Right cardiac atrium (tissue), 5 donors: ENCODE measurements around the gene MAGI2. TPM values are rescaled to one million over a fixed set of nuclear protein-coding genes. Genes with fewer than 3 reads are reported as not detected.

ENCODE experiments used
- ATAC-seq, 2 donors: fragments of 200-7000 bp; cut with Tn5 transposase; one replicate each; pipeline versions ENCODE4 v1.8.0 to v1.9.1; 2020; ENCODE audit warnings: moderate library complexity in 2 of 2, mild to moderate bottlenecking in 1 of 2
- DNase-seq, 3 donors: peaks; one replicate each; pipeline ENCODE4 v3.0.0-alpha.2; 2020
- H3K27ac ChIP-seq: one replicate; pipeline ENCODE4 v1.5.1; 2013; ENCODE audit warnings: mild to moderate bottlenecking, low read length, control low read depth, moderate library complexity
- H3K27me3 ChIP-seq: one replicate; pipeline ENCODE4 v1.6.1; 2013; ENCODE audit not compliant: control insufficient read depth, insufficient read depth
- H3K4me1 ChIP-seq: one replicate; pipeline ENCODE4 v1.6.1; 2013; ENCODE audit warnings: low read length; ENCODE audit not compliant: control insufficient read depth, insufficient read depth
- H3K4me3 ChIP-seq: one replicate; pipeline ENCODE4 v1.5.1; 2013; ENCODE audit warnings: low read length, control low read depth
- H3K9me3 ChIP-seq: one replicate; pipeline ENCODE4 v1.6.1; 2013; ENCODE audit warnings: low read length; ENCODE audit not compliant: control insufficient read depth
- WGBS: extraction: QIAGEN DNeasy Blood & Tissue Kit; methylation state at CpG from one replicate; pipeline ENCODE4 v1.1.7; 2013; 5-methylcytosine and 5-hydroxymethylcytosine counted together
- intact Hi-C, 4 donors: fragments of 100-400 bp; cut with DNase I; formaldehyde crosslinking; loops; one replicate each; pipeline versions ENCODE4 v1.11.0 to v1.14.0; 2022 to 2023
- polyA plus RNA-seq: library from polyadenylated mRNA; stranded (reverse); fragments of 200-250 nt; gene quantifications from one replicate; pipeline ENCODE4 v1.2.3, GENCODE V29; 2013
- total RNA-seq, 4 donors: library from RNA; stranded (reverse); fragmentation: NEBNext Ultra II Directional; extraction: Animal tissue kit (Norgen Biotek cat#: 25700); gene quantifications; one replicate each; pipeline ENCODE4 v1.2.1, GENCODE V29; 2021
- donor health status: healthy with polysubstance abuse.
- donor health status: DM: no; HTN: yes; CAD: no.
- donor health status: DM: no; HTN: no; CAD: no.
- donor health status: DM: no; HTN: yes; CAD: no; lungs with severe emphysema.
- donor health status: DM: yes; HTN: yes; CAD: no.

The MAGI2 gene
- total and polyA plus RNA-seq, 5 donors, result 3.2 to 9.9 (median 7.9) TPM

- ATAC-seq (no peak), DNase-seq (no peak)
- no peaks in the 10 kb centered on the region for H3K4me1 ChIP-seq
- H3K4me3 ChIP-seq, result no peak overlapping the region
- WGBS, result 90% methylated on average over 3 of the region's 3 CpGs
- no peaks in the 10 kb centered on the region for H3K9me3 ChIP-seq
- no peaks in the 10 kb centered on the region for H3K27me3 ChIP-seq
- intact Hi-C loops, result no loop called here
- H3K27ac ChIP-seq, result no peak overlapping the region
Observed at GRCh38 chr7:78407031-78407430, 1046.4 kb downstream of the MAGI2 start.

GRCh38 chr7:78406531-78406930 lies 1046.9 kb downstream of the MAGI2 start:
- no peak for DNase-seq
- ATAC-seq, result no peak
- Histone ChIP-seq H3K27me3 (no peaks in the 10 kb centered on the region), H3K27ac (no peak overlapping the region), H3K9me3 (no peaks in the 10 kb centered on the region), H3K4me1 (no peaks in the 10 kb centered on the region), H3K4me3 (no peak overlapping the region)
- intact Hi-C loops, result no loop called here

- Histone ChIP-seq H3K27me3 (no peaks in the 10 kb centered on the region), H3K4me1 (no peaks in the 10 kb centered on the region), H3K9me3 (no peaks in the 10 kb centered on the region), H3K27ac (no peak overlapping the region), H3K4me3 (no peak overlapping the region)
- intact Hi-C loops, result no loop called here
- peak; percentile 31 to 52 for ATAC-seq
- 88% methylated on average over 4 of the region's 4 CpGs for WGBS
- peak in 1 of 3 donors; percentile 27 for DNase-seq
Observed at GRCh38 chr7:78402096-78402495, 1051.4 kb downstream of the MAGI2 start.

- 31% methylated on average over 2 of the region's 2 CpGs for WGBS
- Histone ChIP-seq H3K27me3 (no peaks in the 10 kb centered on the region), H3K4me3 (no peak overlapping the region), H3K27ac (no peak overlapping the region), H3K4me1 (no peaks in the 10 kb centered on the region), H3K9me3 (no peaks in the 10 kb centered on the region)
- no peak for DNase-seq
- intact Hi-C loops, result no loop called here
- no peak for ATAC-seq
Observed at GRCh38 chr7:78400038-78400437, 1053.4 kb downstream of the MAGI2 start.

GRCh38 chr7:78399033-78399769 lies 1054.3 kb downstream of the MAGI2 start:
- ATAC-seq (no peak), DNase-seq (no peak)
- Histone ChIP-seq H3K27me3 (no peaks in the 10 kb centered on the region), H3K9me3 (no peaks in the 10 kb centered on the region), H3K27ac (no peak overlapping the region), H3K4me1 (no peaks in the 10 kb centered on the region), H3K4me3 (no peak overlapping the region)
- intact Hi-C loops, result no loop called here
- WGBS, result 77% methylated on average over 4 of the region's 4 CpGs

GRCh38 chr7:78398576-78398975 lies 1054.9 kb downstream of the MAGI2 start:
- H3K4me1 ChIP-seq, result no peaks in the 10 kb centered on the region
- intact Hi-C loops, result no loop called here

GRCh38 chr7:78398081-78398480 lies 1055.4 kb downstream of the MAGI2 start:
- Histone ChIP-seq H3K4me3 (no peak overlapping the region), H3K27me3 (no peaks in the 10 kb centered on the region), H3K27ac (no peak overlapping the region), H3K4me1 (no peaks in the 10 kb centered on the region), H3K9me3 (no peaks in the 10 kb centered on the region)
- no peak for ATAC-seq
- DNase-seq, result peak in 1 of 3 donors; percentile 7
- 90% methylated on average over 5 of the region's 5 CpGs for WGBS
- intact Hi-C loops, result no loop called here

More at GRCh38 chr7:78398576-78398975, 1054.9 kb downstream of the MAGI2 start:
- H3K27ac ChIP-seq, result no peak overlapping the region
- WGBS, result 75% methylated on average over 2 of the region's 2 CpGs
- DNase-seq (no peak), ATAC-seq (no peak)
- no peak overlapping the region for H3K4me3 ChIP-seq
- H3K9me3 ChIP-seq, result no peaks in the 10 kb centered on the region
- H3K27me3 ChIP-seq, result no peaks in the 10 kb centered on the region

- Histone ChIP-seq H3K9me3 (no peaks in the 10 kb centered on the region), H3K27ac (no peak overlapping the region), H3K4me1 (no peaks in the 10 kb centered on the region), H3K4me3 (no peak overlapping the region), H3K27me3 (no peaks in the 10 kb centered on the region)
- peak; percentile 75 to 79 for ATAC-seq
- no peak for DNase-seq
- WGBS, result 38% methylated on average over 3 of the region's 3 CpGs
- intact Hi-C loops, result no loop called here
Observed at GRCh38 chr7:78396210-78396609, 1057.3 kb downstream of the MAGI2 start.

- WGBS, result 83% methylated on average over 2 of the region's 2 CpGs
- no peak overlapping the region for H3K4me3 ChIP-seq
- ATAC-seq (no peak), DNase-seq (no peak)
- no peaks in the 10 kb centered on the region for H3K27me3 ChIP-seq
- H3K27ac ChIP-seq, result no peak overlapping the region
- H3K9me3 ChIP-seq, result no peaks in the 10 kb centered on the region
- intact Hi-C loops, result no loop called here
- H3K4me1 ChIP-seq, result no peaks in the 10 kb centered on the region
Observed at GRCh38 chr7:78395298-78396036, 1058.0 kb downstream of the MAGI2 start.

GRCh38 chr7:78389022-78389421 lies 1064.4 kb downstream of the MAGI2 start:
- no peak overlapping the region for H3K27ac ChIP-seq
- no peaks in the 10 kb centered on the region for H3K9me3 ChIP-seq
- H3K4me1 ChIP-seq, result no peaks in the 10 kb centered on the region
- no peak for DNase-seq
- H3K27me3 ChIP-seq, result no peaks in the 10 kb centered on the region
- ATAC-seq, result no peak
- intact Hi-C loops, result no loop called here
- H3K4me3 ChIP-seq, result no peak overlapping the region
- 60% methylated on average over 4 of the region's 4 CpGs for WGBS

- no peaks in the 10 kb centered on the region for H3K9me3 ChIP-seq
- H3K4me3 ChIP-seq, result no peak overlapping the region
- DNase-seq, result no peak
- 70% methylated on average over 2 of the region's 2 CpGs for WGBS
- H3K27me3 ChIP-seq, result no peaks in the 10 kb centered on the region
- no peak for ATAC-seq
- H3K27ac ChIP-seq, result no peak overlapping the region
- intact Hi-C loops, result no loop called here
- H3K4me1 ChIP-seq, result no peaks in the 10 kb centered on the region
Observed at GRCh38 chr7:78386520-78386919, 1066.9 kb downstream of the MAGI2 start.
